GM12891 (cell line): Measurements from ENCODE around the gene SPR.

Source experiments
- POLR2A ChIP-seq: IDR thresholded peaks from 2 replicates; pipeline ENCODE4 v1.6.1; 2011; ENCODE audit warnings: low read depth, low read length, control low read depth
- POLR2AphosphoS5 ChIP-seq: IDR thresholded peaks from 2 replicates; pipeline ENCODE4 v1.6.1; 2011; ENCODE audit warnings: low read depth, low read length, control low read depth
- POU2F2 ChIP-seq: IDR thresholded peaks from 2 replicates; pipeline ENCODE4 v1.6.1; 2011; ENCODE audit warnings: low read depth, mild to moderate bottlenecking, control low read depth, low read length, moderate library complexity
- TAF1 ChIP-seq: IDR thresholded peaks from 2 replicates; pipeline ENCODE4 v1.6.1; 2011; ENCODE audit warnings: low read depth, low read length, control low read depth

GRCh38 chr2:72889991-72890390 lies 2.8 kb downstream of the SPR start:
- TF ChIP-seq POLR2A (no peak), POLR2AphosphoS5 (no peak), TAF1 (no peak), POU2F2 (no peak)
